HG03103 (cell line): ENCODE data around the gene TTLL6.
"Not testable (repeated sequence)": the region's sequence is repeated elsewhere in the genome, so short reads cannot be mapped to it uniquely, and the experiment has no call there.

ENCODE experiments used
- ATAC-seq: cut with Tn5 transposase; IDR thresholded peaks from one replicate; pipeline ENCODE4 v1.9.1; 2021; ENCODE audit warnings: low read depth; ENCODE audit not compliant: unreplicated experiment

The TTLL6 gene

GRCh38 chr17:48816438-48816773 is 623 bp downstream of the TTLL6 start:
- ATAC-seq = no peak

DNA sequence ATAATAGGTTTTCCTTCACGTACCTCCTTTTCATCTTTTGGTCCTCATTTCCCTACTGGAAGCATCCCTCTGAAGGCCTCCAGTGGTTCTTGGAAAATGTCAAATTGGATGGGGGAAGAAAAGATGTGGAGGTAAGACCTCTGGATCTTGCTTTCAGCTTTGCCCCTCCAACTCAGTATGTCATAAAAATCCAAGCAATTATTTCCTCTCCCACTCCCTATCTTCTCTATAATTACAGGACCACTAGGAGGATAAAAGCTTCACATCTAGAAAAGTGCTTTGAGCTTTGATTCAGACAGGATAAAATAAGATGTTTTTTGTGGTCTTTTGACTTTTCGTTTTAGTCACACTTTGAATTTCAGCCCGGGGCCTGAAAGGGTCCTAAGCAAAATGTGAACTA is 1.7 kb downstream of the TTLL6 start:
- no peak for ATAC-seq

GRCh38 chr17:48814504-48814903 is 2.5 kb downstream of the TTLL6 start:
- ATAC-seq = no peak

- no peak for ATAC-seq
Measured at GRCh38 chr17:48812001-48812400, 5.0 kb downstream of the TTLL6 start.

- ATAC-seq = no peak
Measured at GRCh38 chr17:48809182-48809581, 7.8 kb downstream of the TTLL6 start.

DNA sequence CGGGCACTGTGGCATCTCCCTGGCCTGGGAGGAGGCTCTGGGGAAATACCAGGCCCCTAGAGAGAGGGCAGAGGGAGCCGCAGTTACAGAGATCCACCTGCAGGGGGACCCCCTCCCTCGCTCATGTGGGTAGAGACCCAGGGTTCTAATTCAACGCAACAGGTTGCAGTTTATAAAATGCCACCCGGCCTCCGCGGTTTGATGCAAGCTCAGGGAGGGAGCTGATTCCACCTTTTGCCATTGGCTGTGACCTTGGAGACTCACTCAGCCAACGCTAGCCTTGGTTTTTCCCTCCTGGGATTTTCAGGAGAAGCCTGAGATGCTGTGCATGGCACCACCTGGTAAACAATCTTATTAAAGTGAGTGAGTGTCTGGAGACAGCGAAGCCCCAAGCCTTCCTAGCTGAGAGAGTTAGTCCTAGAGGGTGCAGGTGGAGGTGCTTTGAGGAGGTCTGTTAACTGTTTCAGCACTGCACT is 12.1 kb downstream of the TTLL6 start:
- ATAC-seq = no peak

GRCh38 chr17:48800626-48801217 is 16.3 kb downstream of the TTLL6 start:
- no peak for ATAC-seq

GRCh38 chr17:48799069-48799723 is 17.8 kb downstream of the TTLL6 start:
- no peak for ATAC-seq

- not testable (repeated sequence) for ATAC-seq
Measured at GRCh38 chr17:48796163-48796522, 20.9 kb downstream of the TTLL6 start.

- ATAC-seq = no peak
Measured at GRCh38 chr17:48795444-48796162, 21.4 kb downstream of the TTLL6 start.

- no peak for ATAC-seq
Measured at GRCh38 chr17:48792033-48792798, 24.8 kb downstream of the TTLL6 start.

DNA sequence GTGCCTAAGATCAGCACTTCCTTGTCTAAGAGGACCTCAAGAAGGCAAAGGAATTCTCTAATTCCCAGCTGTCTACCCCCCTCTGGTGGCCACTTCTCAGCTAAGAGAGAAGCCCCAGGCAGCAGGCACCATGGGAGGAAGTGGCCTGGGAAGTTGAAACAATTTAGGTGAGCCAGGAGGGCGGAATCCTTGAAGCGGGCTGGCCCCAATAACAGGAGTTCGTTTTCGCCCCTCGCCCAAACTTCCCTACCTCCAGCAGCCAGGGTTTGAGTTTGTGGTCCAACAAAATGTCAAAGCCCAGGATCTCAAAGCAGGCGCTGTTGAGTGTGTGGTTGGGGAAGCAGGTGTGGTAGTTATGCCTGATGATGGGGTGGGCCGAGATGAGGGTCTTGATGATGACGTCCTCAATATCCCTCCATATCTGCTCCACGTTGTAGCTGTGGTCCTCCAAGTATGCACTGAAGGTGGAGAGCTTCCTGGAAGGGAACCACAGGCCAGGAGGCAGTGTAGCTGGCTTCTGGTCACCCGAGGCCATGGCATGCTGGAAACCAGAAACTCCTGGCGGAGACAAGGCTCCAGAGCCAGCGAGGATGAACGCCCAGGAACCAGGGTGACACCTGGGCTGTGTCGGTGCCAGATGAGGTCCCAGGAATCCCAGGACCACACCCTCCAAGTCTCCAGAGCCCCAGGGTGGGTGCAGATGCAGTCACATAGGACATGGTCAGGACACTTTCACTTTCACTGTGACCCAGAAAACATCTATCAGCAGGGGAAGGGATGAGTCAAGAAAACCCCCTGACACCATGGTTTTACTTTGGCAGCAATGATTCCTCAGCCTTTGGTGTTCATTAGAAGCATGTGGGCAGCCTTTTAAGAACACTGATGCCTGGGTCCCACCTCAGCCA is 25.6 kb downstream of the TTLL6 start:
- ATAC-seq = no peak

- no peak for ATAC-seq
Measured at GRCh38 chr17:48790607-48791127, 26.4 kb downstream of the TTLL6 start.

DNA sequence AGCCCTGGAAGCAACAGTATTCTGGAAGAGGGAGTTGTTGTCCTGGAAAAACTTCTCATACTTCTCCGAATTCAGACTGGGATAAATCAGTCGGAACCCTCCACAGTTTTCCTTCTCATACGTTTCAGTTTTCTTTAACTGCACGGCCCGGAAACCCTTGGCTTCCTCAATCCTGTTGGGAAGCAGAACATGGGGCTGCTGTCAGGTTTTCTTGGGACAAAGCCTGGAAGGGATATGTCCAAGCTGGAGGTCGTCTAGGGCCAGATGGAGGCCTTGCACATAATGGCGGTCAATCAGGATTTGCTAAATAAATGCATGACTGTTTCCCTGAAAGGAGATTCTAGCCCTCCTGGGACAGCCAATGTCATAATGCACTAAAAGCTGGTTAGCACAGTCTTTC is 29.2 kb downstream of the TTLL6 start:
- ATAC-seq = no peak

- no peak for ATAC-seq
Measured at GRCh38 chr17:48779421-48779820, 37.6 kb downstream of the TTLL6 start.

DNA sequence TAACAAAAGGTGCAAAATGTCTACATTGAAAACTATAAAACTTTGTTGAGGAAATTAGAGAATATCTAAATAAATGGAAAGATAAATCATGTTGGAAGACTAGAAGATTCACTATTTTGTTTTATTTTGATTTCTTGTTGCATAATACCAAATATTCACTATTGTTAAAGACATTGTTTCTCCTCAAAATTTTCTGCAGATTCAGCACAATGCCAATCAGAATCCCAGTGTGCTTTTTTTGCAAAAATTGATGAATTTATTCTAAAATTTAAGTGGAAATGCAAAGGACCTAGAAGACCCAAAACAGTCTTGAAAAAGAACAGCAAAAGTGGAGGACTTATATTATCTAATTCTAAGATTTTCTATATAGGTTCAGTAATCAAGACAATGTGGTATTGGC is 40.4 kb downstream of the TTLL6 start:
- ATAC-seq = no peak

DNA sequence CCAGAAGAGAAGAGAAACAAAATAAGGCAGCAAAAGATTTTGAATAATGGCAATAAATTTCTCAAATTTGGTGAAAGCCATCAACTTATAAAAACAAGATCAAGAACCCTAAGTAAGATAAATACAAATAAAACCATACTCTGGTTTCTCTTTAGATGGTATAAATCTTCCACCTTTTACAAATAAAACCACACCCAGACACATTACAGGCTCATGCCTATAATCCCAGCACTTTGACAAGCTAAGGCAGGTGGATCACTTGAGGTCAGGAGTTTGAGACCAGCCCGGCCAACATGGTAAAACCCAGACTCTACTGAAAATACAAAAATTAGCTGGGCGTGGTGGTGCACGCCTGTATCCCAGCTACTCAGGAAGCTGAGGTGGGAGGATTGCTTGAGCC is 43.8 kb downstream of the TTLL6 start:
- no peak for ATAC-seq

GRCh38 chr17:48770954-48771353 is 46.1 kb downstream of the TTLL6 start:
- ATAC-seq = no peak

DNA sequence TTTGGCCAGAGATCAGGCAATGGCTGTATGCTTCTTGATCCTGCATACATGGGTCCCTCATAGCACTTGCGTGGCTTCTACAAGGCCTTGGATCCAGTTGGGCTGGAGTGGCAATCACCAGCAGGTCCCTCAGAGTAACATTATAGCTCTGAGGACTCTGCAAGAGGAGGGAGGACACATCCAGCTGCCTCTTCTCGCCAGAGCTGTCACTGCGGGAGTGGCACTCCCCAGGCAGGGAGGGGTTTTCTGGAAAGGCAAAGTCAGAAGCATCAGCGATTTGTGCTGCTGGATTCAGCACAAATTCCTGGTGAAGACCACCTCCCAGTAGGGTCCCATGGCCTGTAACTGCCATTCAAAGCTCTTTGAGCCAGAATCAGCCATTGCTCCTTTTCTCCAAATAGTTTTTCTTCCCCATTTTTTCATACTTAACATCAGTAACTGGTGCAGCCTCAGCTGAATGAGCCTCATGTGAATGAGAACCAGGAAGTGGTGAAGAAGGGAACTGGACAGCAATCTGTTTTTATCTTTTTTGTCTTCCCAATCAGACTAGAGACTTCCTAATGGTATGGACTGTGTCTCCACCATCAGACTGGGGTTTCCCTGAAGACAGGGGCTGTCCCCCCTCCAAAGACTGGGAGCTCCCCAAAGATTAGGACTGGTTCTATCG is 47.9 kb downstream of the TTLL6 start:
- ATAC-seq = no peak
